ENCODE measurements around the gene CENPT.

Gene CENPT

DNA sequence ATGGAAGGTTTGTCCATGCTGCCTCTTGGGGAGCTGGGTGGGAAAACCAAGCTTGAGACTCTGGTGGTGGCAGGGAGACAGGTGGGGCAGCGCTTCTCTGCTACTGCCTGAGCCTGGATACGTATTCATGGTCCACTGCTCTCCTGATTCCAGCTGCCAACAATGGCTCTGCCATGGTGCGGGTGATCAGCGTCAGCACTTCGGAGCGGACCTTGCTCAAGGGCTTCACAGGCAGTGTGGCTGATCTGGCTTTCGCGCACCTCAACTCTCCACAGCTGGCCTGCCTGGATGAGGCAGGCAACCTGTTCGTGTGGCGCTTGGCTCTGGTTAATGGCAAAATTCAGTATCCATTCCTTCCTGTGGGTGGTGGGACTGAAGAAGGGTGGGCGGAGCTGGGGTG lies 29.6 kb upstream of the CENPT start:
- TF ChIP-seq, protein P1, sequence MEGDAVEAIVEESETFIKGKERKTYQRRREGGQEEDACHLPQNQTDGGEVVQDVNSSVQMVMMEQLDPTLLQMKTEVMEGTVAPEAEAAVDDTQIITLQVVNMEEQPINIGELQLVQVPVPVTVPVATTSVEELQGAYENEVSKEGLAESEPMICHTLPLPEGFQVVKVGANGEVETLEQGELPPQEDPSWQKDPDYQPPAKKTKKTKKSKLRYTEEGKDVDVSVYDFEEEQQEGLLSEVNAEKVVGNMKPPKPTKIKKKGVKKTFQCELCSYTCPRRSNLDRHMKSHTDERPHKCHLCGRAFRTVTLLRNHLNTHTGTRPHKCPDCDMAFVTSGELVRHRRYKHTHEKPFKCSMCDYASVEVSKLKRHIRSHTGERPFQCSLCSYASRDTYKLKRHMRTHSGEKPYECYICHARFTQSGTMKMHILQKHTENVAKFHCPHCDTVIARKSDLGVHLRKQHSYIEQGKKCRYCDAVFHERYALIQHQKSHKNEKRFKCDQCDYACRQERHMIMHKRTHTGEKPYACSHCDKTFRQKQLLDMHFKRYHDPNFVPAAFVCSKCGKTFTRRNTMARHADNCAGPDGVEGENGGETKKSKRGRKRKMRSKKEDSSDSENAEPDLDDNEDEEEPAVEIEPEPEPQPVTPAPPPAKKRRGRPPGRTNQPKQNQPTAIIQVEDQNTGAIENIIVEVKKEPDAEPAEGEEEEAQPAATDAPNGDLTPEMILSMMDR (IDR thresholded peaks at IDR 0.05; ENCODE audit: control insufficient read depth, extremely low read depth, insufficient read depth) = no peak
- DNase-seq (ENCODE audit: low read depth) = no peak

DNA sequence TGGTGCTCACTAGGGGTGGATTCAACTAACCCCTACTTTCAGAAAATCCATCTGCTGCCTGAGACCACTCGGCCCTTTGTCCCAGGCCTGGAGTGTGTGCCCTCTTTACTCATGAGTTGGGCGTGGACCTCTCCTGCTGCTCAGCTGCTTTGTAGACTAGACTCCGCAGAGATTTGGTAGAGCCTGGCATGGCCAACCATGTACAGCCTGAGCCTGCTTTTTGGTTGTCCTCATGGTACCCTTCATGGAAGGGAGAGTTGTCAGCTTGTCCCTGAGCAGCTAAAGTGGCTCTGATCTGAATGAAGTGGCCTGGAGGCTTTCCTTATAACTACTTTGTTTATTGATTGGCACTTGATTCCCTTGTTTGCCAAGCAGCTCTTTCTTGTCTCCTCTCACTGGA lies 26.9 kb upstream of the CENPT start:
- DNase-seq (ENCODE audit: low read depth) = no peak
- peak overlapping the region; percentile 85 for H3K4me3 ChIP-seq (ENCODE audit: low read depth, low read length)
- TF ChIP-seq, protein P1 (IDR thresholded peaks at IDR 0.05; ENCODE audit: control insufficient read depth, extremely low read depth, insufficient read depth) = no peak

More for the DNA sequence above, 29.6 kb upstream of the CENPT start:
- no peak overlapping the region for H3K4me3 ChIP-seq (ENCODE audit: low read depth, low read length)

DNA sequence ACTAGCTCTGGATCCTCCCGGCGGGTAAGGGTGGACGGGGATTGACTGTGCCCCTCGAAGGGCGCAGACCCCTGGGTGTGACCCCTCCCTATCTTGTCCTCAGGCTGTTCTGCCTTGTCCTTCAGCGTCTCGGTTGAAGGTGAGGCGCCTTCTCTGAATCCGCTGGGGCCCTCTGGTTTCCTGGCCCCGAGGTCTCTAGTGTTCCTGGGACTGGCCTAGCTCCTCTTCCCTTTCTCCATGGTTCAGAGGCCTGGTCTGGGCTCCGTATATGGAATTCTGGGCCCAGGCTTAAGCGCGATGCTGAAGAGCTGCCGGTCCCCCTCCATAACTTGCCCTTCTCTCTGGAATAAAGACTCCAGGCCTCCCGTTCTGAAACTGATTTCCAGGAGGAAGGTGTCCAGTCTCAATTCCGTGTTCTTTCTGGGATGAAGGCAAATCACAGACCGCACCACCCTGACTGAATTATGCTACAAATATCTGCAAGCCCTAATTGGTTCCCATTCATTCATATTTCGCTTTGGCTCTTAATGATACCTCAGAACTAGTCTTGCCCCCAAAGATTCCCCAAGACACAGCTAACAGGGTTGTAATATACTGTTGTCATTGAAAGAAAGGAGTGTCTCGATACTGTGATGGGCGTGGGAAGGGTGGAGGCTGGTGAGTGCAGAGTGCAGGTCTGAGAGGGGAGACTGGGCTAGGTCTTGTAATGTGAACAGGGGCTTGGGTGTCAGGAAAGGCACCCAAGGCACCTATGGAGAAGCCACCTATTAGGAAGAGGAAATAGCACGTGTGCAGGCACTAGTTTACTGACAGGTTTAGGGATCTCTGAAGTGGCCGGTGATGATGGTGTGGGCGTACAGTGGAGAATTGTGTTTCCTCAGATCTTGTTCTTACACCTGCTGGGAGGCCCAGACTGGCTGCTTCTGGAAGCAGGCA lies 26.2 kb upstream of the CENPT start:
- no peak for DNase-seq (ENCODE audit: low read depth)
- TF ChIP-seq, protein P1 (IDR thresholded peaks at IDR 0.05; ENCODE audit: control insufficient read depth, extremely low read depth, insufficient read depth) = no peak
- H3K4me3 ChIP-seq (ENCODE audit: low read depth, low read length) = peak overlapping the region; percentile 85

DNA sequence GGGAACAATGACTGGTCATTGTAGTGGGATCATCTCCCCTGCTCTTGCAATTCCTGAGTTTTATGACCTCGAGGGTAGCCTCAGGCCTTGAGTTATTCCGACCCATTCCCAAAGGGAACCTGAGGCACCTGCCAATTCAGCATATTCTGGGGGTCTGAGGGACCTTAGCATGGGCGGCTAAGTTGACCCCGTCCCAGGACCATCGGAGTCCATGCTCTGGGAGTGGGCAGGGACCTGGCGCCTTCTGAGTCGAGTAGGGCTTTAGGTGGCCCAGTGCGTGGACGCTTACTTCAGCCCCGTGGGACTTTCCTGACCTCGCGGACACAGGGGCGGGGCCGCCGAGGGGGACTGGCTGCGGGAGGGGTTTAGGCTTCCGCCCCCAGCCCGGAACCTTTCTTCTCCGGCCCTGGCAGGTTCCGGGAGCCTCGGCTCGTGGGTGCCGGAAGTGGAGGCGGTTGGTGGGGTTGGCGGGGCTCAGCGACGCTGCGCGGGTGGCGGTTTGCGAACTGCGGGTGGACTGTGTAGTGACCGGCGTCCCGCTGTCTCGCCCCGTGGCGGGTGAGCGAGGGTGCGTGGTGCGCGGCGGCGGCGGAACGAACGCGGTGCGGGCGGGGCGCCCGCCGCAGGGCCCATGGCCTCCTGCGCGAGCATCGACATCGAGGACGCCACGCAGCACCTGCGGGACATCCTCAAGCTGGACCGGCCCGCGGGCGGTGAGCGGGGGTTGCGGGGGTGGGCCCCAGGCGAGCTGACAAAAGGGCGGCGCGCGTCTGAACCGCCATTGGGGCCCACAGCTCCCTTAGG lies 25.3 kb upstream of the CENPT start, which contains the start of gene EDC4:
Gene EDC4 (plus strand): TSS at position 422 of the 804 bp plus-strand sequence. CDS start 210 bp downstream, at position 632.
- peak within 1 kb of the TSS; percentile 85 for H3K4me3 ChIP-seq (ENCODE audit: low read depth, low read length)
- peak; percentile 37 for DNase-seq (ENCODE audit: low read depth)
- TF ChIP-seq, protein P1 (IDR thresholded peaks at IDR 0.05; ENCODE audit: control insufficient read depth, extremely low read depth, insufficient read depth) = no peak

DNA sequence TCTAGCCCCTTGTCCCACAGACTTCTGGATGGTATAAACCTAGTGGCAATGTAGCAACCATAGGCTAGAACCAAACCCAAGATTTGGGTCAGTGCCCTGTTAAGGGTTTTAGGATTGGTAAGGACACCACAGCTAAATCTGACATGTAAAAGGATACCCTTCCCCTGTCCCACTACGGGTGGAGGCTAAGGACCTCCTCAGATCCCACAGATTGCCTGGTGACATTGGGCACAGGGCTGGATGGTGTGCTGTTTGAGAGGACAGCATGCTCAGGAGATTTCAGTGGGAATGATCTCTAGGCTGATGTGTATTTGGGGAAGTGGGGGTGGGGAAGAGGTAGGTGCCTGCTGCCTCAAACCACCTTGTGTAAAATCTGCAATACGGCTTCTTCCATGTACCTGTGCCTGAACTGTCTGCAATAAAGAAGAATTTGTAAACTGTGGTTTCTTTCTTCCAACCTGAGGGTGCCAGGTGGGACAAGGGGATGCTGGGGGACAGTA lies 24.7 kb upstream of the CENPT start:
- H3K4me3 ChIP-seq (ENCODE audit: low read depth, low read length) = peak overlapping the region; percentile 85
- TF ChIP-seq, protein P1 (IDR thresholded peaks at IDR 0.05; ENCODE audit: control insufficient read depth, extremely low read depth, insufficient read depth) = no peak
- DNase-seq (ENCODE audit: low read depth) = no peak

DNA sequence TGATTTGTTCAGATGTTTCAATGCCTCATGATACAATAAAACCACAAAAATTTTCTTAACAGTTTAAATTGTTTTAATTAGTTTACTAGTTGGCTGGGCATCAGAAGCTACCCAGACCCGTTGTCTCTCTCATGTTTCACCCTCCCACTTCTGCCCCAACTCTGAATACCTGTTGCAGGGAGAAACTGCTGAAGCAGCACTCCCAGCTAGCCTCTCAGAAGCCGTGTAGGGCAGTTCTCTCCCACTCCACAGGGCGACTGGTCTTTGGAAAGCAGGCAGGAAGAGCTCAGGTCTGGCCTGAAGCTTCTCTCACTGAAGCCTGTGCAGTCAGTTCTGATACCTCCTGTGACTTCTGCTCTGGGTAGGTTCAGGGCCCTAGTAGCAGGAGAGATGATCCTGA lies 23.8 kb upstream of the CENPT start:
- DNase-seq (ENCODE audit: low read depth) = no peak
- TF ChIP-seq, protein P1 (IDR thresholded peaks at IDR 0.05; ENCODE audit: control insufficient read depth, extremely low read depth, insufficient read depth) = no peak
- H3K4me3 ChIP-seq (ENCODE audit: low read depth, low read length) = no peak overlapping the region

Measured in LNCaP clone FGC (cell line).